ENCODE measurements around the gene YIF1B.

GRCh38 chr19:38307076-38307475 is 8.7 kb downstream of the YIF1B start:
- TF ChIP-seq SP1 (IDR thresholded peaks at IDR 0.05) (no peak), SUZ12 (IDR thresholded peaks at IDR 0.05) (no peak), PKNOX1 (IDR thresholded peaks at IDR 0.05) (no peak), FOXK2 (IDR thresholded peaks at IDR 0.05) (no peak), ELF4 (IDR thresholded peaks at IDR 0.05) (no peak), LEF1 (IDR thresholded peaks at IDR 0.05; ENCODE audit: borderline replicate concordance) (no peak), ARNT (IDR thresholded peaks at IDR 0.05) (no peak), HDGF (IDR thresholded peaks at IDR 0.05; ENCODE audit: borderline replicate concordance) (no peak), FOXM1 (IDR thresholded peaks at IDR 0.05; ENCODE audit: borderline replicate concordance) (no peak), TARDBP (IDR thresholded peaks at IDR 0.05) (no peak), NFRKB (IDR thresholded peaks at IDR 0.05) (no peak)

Measured in HEK293T (cell line).